ENCODE results near the gene GPBAR1.
A peak's percentile ranks its signal among the peaks of the same experiment; 100 is the strongest.

GPBAR1 gene

GRCh38 chr2:218290316-218291261 lies 29.8 kb downstream of the GPBAR1 start:
- no peak for DNase-seq (ENCODE audit: extremely low read depth, low read depth)
- no peak for TF ChIP-seq CTCF (IDR thresholded peaks at IDR 0.05; ENCODE audit: low read depth, low read length)

DNA sequence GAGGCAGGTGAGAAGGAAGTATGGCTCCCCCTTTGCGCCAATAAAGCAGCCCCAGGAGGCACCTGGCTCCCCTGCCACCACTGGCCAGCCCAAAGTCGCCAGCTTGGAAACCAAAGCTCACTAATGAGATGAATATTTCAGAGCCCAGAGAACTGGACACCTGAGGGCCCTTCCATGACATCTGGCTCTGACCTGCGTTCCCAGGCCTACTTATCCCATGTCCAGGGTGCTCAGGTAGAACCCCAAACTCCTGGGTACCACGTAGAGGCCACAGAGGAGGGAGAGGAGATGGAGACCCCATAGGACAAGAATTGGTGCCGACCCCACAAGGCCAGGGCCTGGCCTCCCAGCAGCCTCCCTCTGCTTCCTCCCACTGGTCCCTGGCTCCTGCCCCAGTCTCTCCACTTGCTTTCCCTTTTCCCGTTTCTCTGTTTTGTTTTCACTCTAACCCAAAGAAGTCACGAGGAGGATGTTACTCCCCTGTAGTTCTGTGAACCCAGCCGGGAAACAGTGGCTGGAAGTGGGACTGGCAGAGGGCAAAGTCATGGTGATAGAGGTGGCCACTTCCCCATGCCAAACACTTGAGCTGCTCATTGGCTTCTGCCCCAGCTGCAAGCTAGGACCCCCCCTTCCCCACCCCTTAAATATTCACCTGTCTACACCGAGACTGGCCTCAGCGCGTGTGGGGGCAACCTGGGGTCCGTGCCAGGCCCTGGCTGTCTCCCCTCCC lies 30.7 kb downstream of the GPBAR1 start:
- no peak for TF ChIP-seq CTCF (IDR thresholded peaks at IDR 0.05; ENCODE audit: low read depth, low read length)
- no peak for DNase-seq (ENCODE audit: extremely low read depth, low read depth)

DNA sequence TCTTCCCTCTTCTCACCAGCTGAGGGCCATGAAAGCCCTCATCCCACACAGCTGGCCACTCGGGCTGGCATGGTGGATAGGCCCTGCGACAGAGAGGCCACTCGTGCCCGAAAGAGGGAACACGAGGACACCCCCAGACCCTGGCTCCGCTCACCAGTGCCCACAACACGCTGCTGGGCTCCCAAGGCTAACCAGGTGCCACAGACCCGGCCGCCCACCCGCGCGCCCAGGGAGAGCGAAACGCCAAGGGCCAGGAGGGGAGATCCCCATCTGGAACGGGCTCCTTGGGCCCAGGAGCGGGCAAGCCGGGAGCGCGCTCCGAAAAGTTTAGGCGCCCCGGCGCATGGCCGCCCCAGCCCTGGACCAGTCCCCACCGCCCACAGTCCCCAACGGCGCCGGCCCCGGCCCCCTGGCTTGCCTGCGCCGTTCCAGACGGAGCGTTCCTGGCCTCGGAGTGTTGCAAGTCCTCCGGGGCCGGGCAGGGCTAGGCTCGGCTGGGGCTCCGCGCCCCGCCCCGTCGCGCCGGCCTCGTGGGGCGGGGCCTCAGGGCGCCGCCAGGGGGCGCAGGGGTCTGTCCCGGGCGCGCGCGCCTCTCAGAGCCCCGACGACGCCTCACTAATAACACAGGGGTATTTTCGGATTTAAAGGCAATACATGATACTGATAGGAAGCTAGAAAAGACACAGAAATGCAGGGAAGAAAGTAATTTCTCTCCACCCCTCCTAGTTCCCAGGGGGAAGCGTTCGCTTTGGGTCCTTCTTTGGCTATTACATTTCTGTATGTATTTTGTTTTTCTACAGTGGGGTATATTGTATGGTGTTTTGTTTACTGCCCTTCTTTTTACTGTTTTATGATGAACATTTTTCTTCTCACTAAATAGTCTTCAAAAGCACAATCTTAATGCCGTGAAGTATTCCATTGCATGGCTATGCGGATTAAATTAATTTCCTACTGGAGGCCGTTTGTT lies 31.5 kb downstream of the GPBAR1 start, which contains the start of gene TMBIM1:
Gene TMBIM1 (minus strand): TSS at position 456 of the 967 bp plus-strand sequence. CDS start 10,362 bp downstream, outside the sequence.
- TF ChIP-seq CTCF (IDR thresholded peaks at IDR 0.05; ENCODE audit: low read depth, low read length), result peak; percentile 48
- no peak for DNase-seq (ENCODE audit: extremely low read depth, low read depth)

DNA sequence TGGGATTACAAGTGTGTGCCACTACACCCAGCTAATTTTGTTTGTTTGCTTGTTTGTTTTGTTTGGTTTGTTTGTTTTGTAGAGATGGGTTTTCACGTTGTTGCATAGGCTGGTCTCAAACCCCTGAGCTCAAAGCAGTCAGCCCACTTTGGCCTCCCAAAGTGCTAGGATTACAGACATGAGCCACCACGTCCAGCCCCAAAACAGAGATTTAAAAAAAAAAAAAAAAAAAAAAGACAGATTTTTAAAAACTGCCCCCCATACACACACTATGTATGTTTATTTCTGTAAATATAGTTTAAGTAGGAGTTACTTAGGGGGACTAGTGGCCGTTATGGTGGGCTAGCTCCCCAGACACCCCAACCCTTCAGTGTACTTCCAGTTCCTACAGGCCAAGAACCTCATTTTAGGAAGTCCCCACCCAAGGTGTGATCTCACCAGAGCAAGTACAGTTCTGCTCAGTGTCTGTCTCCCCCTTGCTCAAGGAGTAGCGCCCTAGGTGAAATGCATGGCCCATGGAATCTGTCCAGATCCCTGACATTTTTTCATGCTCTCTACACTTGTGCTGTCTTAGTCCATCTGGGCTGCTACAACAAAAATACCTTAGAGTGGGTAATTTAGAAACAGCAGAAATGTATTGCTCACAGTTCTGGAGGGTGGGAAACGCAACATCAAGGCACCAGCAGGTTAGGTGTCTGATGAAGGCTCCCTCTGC lies 33.1 kb downstream of the GPBAR1 start:
- DNase-seq (ENCODE audit: extremely low read depth, low read depth), result no peak
- no peak for TF ChIP-seq CTCF (IDR thresholded peaks at IDR 0.05; ENCODE audit: low read depth, low read length)

DNA sequence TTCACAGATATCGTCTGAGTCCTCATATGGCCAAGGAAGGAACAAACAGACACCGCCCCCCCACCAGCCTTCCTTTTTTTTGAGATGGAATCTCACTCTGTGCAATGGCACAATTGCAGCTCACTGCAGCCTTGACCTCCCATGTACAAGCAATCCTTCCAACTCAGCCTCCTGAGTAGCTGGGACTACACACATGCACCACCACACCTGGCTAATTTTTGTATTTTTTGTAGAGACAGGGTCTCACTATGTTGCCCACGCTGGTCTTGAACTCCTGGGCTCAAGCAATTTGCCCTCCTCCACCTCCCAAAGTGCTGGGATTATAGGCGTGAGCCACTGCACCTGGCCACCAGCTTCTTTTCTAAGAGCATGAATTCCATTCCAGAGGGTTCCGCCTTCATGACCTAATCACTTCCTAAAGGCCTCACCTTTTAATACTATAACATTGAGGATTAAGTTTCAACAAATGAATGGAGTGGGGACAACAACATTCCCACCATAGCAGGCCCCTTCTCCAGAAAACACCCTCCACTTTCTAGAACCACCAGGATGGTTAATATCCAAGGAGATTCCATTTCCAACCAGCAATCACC lies 33.7 kb downstream of the GPBAR1 start:
- DNase-seq (ENCODE audit: extremely low read depth, low read depth), result no peak
- TF ChIP-seq CTCF (IDR thresholded peaks at IDR 0.05; ENCODE audit: low read depth, low read length), result no peak

GRCh38 chr2:218295029-218295428 lies 34.2 kb downstream of the GPBAR1 start:
- TF ChIP-seq CTCF (IDR thresholded peaks at IDR 0.05; ENCODE audit: low read depth, low read length), result no peak
- no peak for DNase-seq (ENCODE audit: extremely low read depth, low read depth)
